Endothelial cell (in vitro differentiated cells): ENCODE measurements around the gene HHAT. TPM values are rescaled to one million over a fixed set of nuclear protein-coding genes. Genes with fewer than 3 reads are reported as not detected.

Experiments used
- DNase-seq: peaks from one replicate; pipeline ENCODE4 v3.0.0; 2021; ENCODE audit warnings: low spot score
- H3K27ac Mint-ChIP-seq: one replicate; pipeline ENCODE4 v1.8.0; 2021; ENCODE audit warnings: mixed read lengths, inconsistent platforms; ENCODE audit not compliant: unreplicated experiment
- H3K27me3 Mint-ChIP-seq: one replicate; pipeline ENCODE4 v1.8.0; 2021; ENCODE audit warnings: mild to moderate bottlenecking, moderate library complexity, mixed read lengths, inconsistent platforms; ENCODE audit not compliant: unreplicated experiment
- H3K36me3 Mint-ChIP-seq: one replicate; pipeline ENCODE4 v1.8.0; 2021; ENCODE audit warnings: mild to moderate bottlenecking, low read depth, mixed read lengths, inconsistent platforms; ENCODE audit not compliant: unreplicated experiment
- H3K4me1 Mint-ChIP-seq: one replicate; pipeline ENCODE4 v1.8.0; 2021; ENCODE audit warnings: mild to moderate bottlenecking, mixed read lengths, inconsistent platforms; ENCODE audit not compliant: unreplicated experiment
- H3K4me3 Mint-ChIP-seq: one replicate; pipeline ENCODE4 v1.8.0; 2021; ENCODE audit warnings: mild to moderate bottlenecking, mixed read lengths, inconsistent platforms; ENCODE audit not compliant: unreplicated experiment
- H3K9me3 Mint-ChIP-seq: one replicate; pipeline ENCODE4 v1.8.0; 2021; ENCODE audit warnings: mixed read lengths, inconsistent platforms; ENCODE audit not compliant: unreplicated experiment
- CTCF ChIP-seq: fragments of 200-600 bp; sonication (generic); IDR thresholded peaks from one replicate; pipeline ENCODE4 v1.5.0; 2021; ENCODE audit warnings: antibody characterized with exemption; ENCODE audit not compliant: unreplicated experiment
- total RNA-seq: library from RNA; stranded (reverse); fragmentation: NEBNext Ultra II Directional; extraction: Animal tissue kit (Norgen Biotek cat#: 25700); gene quantifications from one replicate; pipeline ENCODE4 v1.2.1, GENCODE V29; 2021; ENCODE audit not compliant: unreplicated experiment

HHAT gene
- total RNA-seq, 1 donor from 2014 or later = 6.0 TPM

DNA sequence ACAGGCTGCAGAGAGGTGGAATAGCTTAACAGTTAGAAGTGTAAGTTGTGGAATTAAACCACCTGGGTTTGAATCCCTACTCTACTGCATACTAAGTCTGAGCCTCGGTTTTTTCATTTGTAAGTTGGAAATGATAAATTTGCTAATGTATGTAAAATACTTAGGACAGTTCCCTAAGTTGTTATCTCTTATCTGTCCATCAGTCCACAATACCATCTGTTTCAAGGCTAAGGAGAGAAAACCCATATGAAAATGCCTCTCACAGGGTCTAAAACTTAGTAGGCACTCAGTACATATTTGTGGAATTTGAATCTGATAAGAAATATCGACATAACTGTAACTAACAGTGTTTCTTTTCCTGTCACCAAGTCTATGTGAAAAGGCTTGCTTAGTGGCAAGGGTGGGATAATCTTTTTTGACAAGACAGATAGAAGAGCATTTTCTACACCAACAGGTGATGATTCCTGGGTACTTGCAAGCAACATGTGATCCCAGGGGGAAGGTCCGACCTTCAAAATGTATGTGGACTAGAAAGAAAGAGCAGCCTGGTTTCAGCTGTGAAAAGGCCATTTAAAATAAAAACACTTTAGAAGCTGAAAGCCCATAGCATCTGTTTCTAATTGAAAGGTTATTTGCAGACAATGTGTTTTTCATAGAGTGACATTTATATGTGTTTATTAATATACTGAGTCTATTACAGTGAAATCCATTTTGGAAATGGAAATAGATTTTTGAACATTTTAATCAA lies 202.9 kb downstream of the HHAT start:
- Mint-ChIP-seq H3K36me3 (no peaks in the 10 kb centered on the region), H3K9me3 (no peaks in the 10 kb centered on the region), H3K27me3 (peaks cover 2% of the 10 kb centered on the region), H3K4me3 (no peak overlapping the region), H3K4me1 (peaks cover 5% of the 10 kb centered on the region), H3K27ac (no peak overlapping the region)
- TF ChIP-seq CTCF = no peak
- DNase-seq = no peak

- DNase-seq = no peak
- Mint-ChIP-seq H3K4me1 (no peaks in the 10 kb centered on the region), H3K36me3 (no peaks in the 10 kb centered on the region), H3K27me3 (peaks cover 2% of the 10 kb centered on the region), H3K4me3 (no peak overlapping the region), H3K9me3 (no peaks in the 10 kb centered on the region), H3K27ac (no peak overlapping the region)
- TF ChIP-seq CTCF = no peak
These were observed 203.5 kb downstream of the HHAT start for GRCh38 chr1:210532223-210532598.

GRCh38 chr1:210535761-210536160 lies 207.1 kb downstream of the HHAT start:
- no peak for DNase-seq
- H3K9me3 Mint-ChIP-seq = no peaks in the 10 kb centered on the region
- no peak overlapping the region for H3K4me3 Mint-ChIP-seq
- no peaks in the 10 kb centered on the region for H3K4me1 Mint-ChIP-seq
- no peaks in the 10 kb centered on the region for H3K36me3 Mint-ChIP-seq
- TF ChIP-seq CTCF = no peak
- H3K27ac Mint-ChIP-seq = no peak overlapping the region
- H3K27me3 Mint-ChIP-seq = no peaks in the 10 kb centered on the region

- no peaks in the 10 kb centered on the region for H3K36me3 Mint-ChIP-seq
- TF ChIP-seq CTCF = no peak
- no peak overlapping the region for H3K4me3 Mint-ChIP-seq
- no peak for DNase-seq
- no peaks in the 10 kb centered on the region for H3K27me3 Mint-ChIP-seq
- no peak overlapping the region for H3K27ac Mint-ChIP-seq
- no peaks in the 10 kb centered on the region for H3K9me3 Mint-ChIP-seq
- no peaks in the 10 kb centered on the region for H3K4me1 Mint-ChIP-seq
These were observed 207.7 kb downstream of the HHAT start for GRCh38 chr1:210536254-210536961.

- no peaks in the 10 kb centered on the region for H3K9me3 Mint-ChIP-seq
- H3K4me3 Mint-ChIP-seq = no peak overlapping the region
- no peak for DNase-seq
- H3K4me1 Mint-ChIP-seq = no peaks in the 10 kb centered on the region
- no peak overlapping the region for H3K27ac Mint-ChIP-seq
- no peaks in the 10 kb centered on the region for H3K27me3 Mint-ChIP-seq
- H3K36me3 Mint-ChIP-seq = no peaks in the 10 kb centered on the region
- no peak for TF ChIP-seq CTCF
These were observed 211.6 kb downstream of the HHAT start for GRCh38 chr1:210540288-210540687.
